ENCODE results near the gene MCOLN2.

The MCOLN2 gene

DNA sequence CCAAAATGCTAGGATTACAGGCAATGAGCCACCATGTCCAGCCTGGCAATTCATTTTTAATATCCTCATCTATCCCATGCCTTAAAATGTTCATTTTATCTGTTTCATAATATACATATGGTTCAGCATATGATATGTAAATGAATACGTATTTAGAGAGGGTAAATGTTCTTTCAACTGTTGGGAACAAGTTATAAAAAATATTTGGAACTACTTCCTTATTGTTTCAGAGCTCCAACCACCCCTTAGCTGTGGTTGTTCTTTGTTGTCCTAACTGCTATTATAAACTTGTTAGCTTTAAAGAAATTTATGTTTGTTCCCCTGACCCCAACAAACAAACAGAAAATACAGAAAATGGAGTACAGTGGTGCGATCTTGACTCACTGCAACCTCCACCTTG, 14.5 kb downstream of the MCOLN2 start:
- no peak for DNase-seq

DNA sequence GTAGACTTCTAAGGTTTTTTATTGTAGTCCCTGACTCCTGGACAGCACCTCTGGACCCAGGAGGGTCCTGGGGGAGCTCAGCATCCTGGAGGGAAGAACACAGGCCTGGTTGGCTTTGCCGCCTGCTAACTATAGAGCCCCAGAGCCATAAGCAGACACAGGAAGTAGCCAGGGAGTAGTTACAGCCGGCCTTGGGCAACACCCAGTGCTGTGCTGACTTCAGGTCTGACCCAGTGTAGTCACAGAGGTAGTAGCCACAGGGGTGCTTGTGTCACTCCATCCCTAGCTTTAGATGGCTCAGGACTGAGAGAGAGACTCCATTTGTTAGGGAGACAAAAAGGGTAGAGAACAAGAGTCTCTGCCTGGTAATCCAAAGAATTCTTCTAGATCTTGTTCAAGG, 21.9 kb downstream of the MCOLN2 start:
- no peak for DNase-seq

DNA sequence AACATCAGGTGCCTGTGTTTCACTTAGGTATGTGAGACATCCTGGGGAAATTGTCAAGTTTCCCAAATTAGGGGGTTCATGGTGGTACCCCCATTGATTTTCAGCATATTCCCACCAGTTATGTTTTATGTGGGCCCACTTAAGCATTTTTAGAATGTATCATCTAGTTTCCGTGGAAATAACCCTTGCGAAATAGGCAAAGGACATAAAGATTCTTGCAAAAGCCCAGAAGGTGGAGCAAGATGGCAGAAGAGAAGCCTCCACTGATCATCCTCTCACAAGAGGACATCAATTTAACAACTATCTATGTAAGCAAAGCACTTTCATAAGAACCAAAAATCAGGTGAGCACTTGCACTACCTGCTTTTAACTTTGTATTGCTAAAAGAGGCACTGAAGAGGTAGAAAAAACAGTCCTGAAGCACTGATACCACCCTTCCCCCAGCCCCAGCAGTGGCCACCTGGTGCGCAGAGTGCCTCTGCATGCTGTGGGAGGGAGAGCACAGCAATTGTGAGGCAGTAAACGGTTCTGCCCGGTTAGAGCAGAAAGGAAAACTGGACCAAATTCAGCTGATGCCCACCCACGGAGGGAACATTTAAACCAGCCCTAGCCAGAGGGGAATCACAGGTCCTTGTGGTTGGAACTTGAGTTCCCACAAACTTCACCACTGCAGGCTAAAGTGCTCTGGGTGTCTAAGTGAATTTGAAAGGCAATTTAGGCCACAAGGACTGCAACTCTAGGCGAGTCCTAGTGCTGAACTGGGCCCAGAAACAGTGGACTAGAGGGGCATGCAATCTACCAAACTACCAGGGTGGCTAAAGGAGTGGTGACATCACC, 23.2 kb downstream of the MCOLN2 start:
- DNase-seq, result no peak

DNA sequence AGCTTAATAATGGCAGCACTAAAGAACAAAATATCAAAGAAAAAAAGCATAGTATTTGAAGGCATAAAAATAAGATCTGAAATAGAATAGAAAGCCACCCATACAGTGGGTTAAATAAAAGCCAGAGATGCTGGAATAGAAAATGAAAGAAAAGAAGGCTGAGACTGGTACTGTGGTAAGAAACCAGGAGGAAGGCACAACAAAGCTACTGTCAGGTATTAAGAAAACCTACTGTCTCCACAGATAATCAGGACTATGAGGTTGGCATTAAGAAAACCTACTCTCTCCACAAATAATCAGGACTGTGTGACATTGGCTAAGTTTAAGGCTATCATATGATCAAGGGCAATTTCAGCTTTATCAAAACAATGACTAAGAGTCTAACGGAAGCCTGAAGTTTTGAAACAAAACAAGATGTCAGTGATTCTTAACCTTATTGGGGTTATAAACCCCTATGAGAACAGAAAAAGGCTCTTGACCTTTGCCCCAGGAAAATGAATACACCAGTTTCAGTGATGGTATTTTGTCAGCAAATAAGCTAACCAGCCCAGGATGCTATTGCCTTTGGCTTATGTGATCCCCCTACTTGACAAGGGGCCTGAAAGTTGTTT, 24.4 kb downstream of the MCOLN2 start:
- DNase-seq, result no peak

DNA sequence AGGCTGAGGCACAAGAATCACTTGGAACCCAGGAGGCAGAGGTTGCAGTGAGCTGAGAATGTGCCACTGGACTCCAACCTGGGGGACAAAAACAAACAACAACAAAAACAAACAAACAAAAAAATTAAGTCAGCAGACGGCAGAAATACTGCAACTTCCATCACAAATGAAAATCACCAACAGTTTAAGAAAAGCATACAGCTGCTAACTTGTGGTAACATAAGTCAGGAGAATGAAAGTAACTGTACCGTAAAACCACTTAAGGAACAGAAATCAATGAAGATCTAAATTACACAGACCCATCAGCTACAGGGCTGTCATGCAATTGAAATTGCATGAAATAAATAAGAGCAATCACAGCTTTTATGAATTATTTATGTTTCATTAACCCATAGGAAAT, 25.0 kb downstream of the MCOLN2 start:
- DNase-seq, result no peak

DNA sequence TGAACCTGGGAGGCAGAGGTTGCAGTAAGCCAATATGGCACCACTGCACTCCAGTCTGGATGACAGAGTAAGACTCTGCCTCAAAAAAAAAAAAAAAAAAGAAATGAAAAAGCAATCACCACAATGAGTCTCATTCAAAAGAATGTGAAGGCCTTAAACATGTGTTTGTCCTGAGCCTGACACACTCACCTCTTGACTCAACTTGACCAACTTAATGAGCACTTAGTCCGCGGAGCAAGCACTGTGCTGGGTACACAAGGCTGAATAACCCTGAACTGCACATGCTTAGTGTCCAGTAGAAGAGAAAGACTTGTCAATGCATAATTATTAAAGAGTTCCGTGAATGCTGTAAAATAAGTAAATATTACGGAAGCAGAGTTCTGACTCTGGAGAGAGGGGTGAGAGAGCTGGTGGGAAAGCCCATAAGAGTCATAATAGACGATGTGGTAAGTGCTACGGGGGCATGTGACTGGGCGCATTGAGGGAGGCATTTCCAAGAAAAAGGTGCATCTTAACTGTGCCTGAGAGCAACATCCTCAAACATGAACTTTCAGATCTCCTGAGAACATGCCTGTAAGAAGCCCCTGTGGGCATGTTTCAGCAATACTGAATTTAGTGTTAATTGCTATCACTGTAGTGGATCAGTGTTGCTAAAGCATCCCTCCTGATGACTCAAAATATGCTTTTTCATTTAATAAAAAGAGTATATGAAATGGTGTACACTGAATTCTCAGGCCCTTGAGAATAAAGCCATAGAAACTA, 27.2 kb downstream of the MCOLN2 start:
- DNase-seq, result no peak

DNA sequence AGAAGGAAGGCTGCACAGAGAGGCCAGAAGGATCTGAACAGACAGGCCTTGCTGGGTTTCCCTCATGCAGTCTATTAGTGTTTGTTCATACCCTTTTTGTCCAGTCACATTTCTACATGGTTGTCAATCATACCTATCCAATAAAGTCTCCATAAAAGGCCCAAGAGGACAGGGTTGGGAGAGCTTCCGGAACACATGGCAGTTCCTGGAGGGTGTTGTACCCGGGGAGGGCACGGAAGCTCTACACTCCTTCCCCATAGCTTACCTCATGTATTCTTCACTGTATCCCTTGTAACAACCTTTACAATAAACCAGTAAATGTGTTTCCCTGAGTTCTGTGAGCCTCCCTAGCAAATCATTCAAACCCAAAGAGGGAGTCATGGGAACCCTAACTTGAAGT, 28.0 kb downstream of the MCOLN2 start:
- DNase-seq, result no peak

DNA sequence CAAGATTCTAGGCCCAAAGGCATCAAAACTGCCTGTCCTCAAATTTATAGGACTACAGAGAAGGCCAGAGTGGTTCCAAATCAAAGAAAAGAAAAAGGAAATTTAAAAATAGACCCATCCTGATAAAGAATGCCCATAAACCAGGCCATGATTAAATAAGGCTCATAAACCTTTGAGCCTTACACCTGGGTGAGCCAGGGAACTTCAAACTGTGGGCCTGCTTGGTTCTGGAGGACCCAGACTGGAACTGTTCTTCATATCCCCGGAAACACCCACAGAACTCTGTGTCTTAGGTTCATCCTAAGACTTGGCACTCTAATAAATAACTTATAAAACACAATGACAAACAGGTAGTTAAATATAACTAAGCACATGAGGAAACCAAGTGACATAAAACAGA, 28.8 kb downstream of the MCOLN2 start:
- no peak for DNase-seq

DNA sequence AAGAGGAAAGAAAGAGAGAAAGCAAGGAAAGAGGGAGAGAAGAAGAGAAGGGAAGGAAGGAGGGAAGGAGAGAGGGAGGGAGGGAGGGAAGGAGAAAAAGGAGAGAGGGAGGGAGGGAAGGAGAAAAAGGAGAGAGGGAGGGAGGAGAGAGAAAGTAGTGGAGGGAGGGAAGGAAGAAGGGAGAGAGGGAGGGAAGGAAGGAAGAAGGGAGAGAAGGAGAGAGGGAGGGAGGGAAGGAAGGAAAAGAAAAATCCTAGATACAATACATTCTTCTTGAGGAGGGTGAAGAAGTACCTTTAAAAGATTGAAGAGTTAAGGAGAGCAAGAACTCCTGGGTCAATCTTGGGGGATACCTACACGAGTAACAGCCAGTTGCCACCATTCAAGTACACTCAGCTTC, 29.2 kb downstream of the MCOLN2 start:
- DNase-seq, result no peak

DNA sequence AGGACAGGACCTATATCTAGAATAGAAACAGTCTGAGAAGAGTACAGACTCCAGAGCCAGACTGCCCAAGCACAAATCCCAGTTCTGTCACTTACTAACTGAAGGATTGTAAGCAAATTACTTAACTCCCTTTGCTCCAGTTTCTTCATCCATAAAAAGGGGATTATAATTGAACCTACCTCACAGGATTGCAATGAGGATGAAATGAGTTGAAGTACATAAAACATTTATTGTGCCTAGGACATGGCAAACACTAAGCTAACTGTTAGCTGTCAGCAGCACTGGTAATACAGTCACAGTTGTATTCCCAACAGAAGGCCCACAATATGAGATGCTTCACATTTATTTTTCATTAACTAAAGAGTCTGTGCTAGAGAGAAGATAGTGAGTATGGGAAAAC, 33.9 kb downstream of the MCOLN2 start:
- DNase-seq, result no peak

DNA sequence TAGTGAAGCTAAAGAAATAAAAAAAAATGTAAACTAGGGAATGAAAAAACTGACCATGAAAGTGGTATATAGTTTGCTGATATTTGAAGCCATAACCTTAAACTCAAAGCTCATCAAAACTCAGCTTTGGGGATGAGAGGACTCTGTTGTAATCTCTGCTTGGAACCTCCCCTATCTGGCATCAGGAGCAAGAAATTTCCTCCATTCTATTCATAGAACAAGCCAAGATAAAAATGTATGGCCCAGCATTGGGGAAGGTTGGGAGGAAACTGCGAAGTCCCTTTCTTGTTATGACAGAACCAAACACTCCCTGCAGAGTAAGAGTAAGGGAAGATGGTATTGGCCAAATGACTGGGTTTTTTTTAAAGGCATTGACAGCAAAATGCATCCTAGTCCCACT, 35.6 kb downstream of the MCOLN2 start:
- no peak for DNase-seq

DNA sequence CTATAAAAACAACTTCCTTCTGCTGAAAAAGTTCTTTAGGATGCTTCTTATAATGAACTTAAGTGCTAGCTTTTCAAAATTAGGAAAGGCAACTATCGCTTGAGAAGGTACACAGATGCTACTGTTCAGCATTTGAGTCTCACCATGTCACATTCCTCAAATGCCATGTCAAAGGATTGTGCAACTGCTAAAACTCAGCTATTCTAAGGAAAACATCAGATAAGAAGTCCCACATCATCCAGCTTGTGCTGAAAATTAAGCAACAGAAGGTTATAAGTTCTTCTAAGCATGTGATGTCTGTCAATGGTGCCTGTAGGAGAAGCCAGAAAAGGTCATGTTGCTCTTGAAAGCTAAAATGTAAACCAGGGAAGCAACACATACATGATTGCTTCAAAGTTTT, 36.5 kb downstream of the MCOLN2 start:
- DNase-seq, result no peak

DNA sequence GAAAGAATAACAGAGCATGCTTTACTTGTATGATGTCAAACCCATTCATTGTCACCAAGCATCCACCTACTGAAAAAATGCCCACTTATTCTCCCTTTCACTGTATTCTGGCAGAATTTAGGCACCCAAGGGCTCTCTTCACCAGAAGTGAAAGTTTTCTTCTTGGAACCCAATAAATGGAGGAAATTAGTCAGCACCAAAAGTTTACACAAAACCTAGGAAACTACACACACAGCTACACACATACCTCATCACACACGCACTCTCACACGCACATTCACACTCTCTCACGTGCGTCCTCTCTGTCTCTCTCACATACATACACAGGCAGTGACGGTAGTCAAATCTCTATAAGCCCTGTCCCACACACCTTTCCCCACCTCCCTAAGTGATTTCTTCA, 37.6 kb downstream of the MCOLN2 start:
- DNase-seq, result no peak

DNA sequence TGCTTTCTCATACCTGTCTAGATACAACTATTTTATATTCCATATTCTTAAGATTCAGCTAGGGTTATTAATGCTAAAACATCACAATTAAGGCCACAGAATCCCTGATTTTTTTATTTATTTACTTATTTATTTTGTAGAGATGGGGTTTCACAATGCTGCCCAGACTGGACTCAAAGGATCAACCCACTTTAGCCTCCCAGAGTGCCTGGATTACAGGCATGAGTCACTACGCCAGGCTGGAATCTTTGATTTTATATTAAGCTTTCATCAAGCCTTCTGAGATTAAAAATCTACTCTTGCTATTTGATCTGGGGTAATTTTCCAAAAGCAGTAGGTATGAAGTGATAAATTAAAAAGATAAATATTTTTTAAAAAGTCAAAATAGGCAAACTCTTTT, 38.9 kb downstream of the MCOLN2 start:
- DNase-seq, result no peak

DNA sequence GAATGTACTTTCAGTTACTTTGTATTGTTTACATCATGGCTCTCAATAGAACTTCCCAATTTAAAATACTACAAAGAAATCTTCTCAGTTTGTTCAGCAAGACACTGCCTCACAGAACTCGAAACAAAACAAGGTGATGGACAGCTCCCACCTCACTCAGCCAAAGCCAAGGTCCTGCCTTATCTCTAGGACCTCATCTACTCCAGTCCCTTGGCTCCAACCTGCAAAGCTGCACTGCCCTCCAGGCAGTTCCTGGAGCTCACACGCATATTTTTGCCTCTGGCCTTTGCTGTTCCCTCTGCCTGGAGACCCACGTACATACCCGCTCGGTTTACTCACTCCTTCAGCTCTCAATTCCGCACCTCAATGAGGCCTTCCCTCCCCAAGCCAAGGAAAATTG, 40.3 kb downstream of the MCOLN2 start:
- no peak for DNase-seq

DNA sequence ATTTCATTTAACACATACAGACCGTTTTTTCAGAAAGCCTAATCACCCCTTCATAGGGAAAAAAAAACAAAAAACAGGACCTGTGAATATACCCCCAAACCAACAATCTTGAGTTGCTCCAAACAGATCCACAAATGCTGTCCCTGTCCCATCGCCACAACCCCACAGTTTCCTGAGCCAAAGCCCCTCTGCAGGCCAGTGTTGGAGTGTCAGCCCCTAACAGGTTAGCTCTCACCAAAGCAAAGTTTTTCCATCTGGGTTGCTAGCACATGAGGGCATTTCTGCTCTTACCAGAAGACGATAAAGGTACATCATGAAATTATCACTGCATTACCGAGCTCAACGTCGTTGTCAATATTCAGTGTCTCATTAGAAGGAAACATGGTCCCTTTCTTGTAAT, 40.8 kb downstream of the MCOLN2 start:
- no peak for DNase-seq

DNA sequence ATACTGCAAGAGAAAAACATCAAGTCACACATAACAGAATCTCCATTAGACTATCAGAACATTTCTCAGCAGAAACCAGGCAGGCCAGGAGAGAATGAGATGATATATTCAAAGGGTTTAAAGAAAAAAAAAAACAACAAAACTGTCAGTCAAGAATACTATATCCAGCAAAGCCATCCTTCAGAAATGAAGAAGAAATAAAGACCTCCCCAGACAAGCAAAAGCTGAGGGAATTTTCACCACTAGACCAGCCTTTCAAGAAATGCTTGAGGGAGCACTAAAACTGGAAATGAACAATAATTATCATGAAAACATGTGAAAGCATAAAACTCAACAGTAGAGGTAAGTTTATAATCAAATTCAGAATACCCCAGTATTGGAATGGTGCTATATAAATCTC, 47.2 kb downstream of the MCOLN2 start:
- no peak for DNase-seq

DNA sequence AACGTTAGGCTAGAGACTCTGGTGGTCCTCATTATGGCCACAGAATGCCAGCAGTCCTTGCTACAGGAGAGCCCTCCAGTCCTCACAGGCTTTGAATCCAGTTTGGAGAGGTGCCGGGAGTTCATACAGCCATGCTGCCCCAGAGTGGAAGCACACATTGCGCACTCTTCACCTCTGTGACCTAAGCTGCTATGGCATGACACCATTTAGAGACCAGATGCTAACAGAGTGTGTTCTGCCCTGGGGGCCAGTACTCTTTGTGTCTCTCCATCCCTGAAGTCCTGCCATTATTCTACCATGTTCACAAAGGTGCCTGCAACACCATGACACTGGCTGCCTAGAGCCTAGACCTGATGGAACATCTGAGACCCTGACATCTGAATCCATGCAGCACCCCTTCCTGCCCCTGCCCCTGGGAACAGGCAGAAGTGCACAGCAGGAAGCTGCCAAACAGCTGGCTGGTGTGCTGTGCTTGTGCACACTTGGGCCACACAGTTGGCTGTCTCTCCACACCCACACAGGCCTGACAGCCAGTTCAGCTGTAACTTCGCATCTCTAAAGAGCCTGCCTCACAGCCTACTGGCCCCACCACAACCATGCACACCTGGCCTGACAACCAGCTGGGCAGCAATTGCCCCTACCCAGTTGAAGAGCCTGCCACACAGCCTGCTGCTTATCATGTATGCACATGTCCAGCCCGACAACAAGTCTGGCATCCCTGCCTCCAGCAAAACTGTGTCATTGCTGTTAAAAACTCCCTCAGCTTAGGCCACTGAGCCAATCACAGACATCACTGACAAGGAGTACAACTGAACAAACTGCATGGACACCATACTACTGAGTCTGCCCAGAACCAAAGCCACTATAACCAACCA, 49.1 kb downstream of the MCOLN2 start:
- DNase-seq, result no peak

DNA sequence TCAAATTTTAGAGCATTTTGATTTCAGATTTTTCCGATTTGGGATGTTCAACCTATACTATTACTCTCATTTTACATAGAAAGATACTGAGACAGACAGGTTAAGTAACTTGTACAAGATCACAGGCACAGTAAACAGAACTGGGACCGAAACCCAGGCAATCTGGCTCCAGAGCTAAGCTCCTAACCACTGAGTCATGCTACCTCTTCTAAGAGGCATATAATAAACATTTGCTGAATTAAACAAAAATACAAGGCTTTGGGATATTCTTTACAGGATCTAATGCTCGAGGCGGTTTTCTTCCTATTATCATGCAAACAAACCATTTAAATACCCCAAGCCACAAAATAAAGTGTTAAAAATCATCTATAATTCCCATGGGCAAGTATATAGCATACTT, 50.3 kb downstream of the MCOLN2 start:
- DNase-seq, result no peak

DNA sequence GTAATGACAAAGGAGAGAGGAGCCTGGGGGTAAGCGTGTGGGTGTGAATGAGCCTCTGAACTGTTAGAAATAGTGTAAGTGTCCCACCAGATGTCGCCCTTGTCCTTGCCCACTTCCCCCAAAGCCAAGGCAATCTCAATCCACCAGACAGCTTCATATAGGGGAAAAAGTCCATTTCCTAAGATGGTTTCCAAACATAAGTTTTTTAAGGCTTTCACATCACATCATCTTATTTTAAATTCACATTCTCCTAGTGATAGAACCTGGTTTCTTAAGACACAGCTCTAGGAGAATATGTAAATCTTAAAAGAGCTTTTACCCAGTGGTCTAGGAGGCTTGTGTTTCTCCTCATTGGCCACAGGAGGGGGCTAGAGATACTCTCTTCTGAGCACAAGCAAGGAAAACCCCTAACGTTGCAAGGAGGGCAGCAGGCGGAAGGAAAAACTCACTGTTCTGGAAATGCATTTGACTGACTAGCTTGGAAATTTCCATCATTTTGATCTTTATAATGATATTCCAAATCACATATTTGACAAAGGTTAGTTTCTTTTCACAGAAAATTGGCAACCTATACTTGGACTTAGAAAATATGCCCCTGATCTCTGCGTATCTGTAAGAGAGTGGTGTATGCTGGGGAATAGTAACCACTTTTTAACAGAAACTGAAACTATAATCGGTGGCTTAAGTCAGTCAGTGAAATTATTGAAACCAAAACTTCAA, 52.0 kb downstream of the MCOLN2 start:
- DNase-seq, result no peak

DNA sequence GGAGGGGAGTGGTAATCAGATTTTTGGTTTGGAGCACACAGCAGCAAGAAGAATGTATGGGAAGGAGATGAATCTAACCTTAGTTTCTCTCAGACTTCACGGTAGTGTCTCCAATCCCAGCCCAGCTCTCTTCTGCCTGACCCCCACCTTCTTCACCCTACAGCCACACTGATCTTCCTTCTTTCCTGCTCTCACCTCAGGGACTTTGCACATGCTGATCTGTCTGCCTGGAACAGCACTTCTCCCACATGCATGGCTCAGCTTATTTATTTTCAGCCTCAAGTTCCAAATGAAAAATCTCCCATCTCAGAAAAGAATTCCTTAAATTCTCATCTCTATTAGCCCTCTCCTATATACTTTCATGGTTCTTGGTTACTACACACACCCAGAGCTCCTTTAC, 55.1 kb downstream of the MCOLN2 start:
- no peak for DNase-seq

DNA sequence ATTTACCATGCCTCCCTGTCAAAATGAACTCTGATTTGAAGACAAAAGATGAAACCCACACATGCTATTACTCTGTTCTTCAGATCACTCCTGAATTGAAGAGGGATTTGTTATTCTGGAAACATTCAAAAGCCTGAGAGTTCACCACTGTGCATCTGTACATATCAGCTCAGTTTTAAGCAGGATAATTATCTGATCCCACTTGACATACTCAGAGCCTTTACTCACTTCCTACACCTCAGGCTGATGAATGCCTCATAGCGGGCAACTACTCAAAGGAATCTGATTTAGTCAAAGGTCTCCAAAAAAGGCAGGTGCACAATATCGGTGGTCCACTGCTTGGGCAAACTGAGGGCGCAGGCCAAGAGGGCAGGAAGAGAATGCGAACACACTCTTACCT, 56.4 kb downstream of the MCOLN2 start:
- no peak for DNase-seq
